Adrenal gland (tissue), 12 donors: ENCODE data around the gene NUDT17. TPM values are rescaled to one million over a fixed set of nuclear protein-coding genes. Genes with fewer than 3 reads are reported as not detected.
A peak's percentile ranks its signal among the peaks of the same experiment; 100 is the strongest.

Source experiments
- DNase-seq, 7 donors: peaks; one replicate each; pipeline ENCODE4 v3.0.0-alpha.2; 2019 to 2020
- H3K27ac ChIP-seq, 5 donors: fragments of 200-600 bp; sonication (generic) in 4 of 5; 1 replicate in 3 of 5; 2 replicates in 2 of 5; pipeline versions ENCODE4 v1.5.1 to v1.8.0; 2016 to 2020; ENCODE audit warnings: mild to moderate bottlenecking in 1 of 5
- H3K27me3 ChIP-seq: fragments of 200-600 bp; 2 replicates; pipeline ENCODE4 v1.8.0; 2021
- H3K36me3 ChIP-seq, 2 donors: fragments of 200-600 bp; replicated peaks in 1 of 2; 1 replicate in 1 of 2; 2 replicates in 1 of 2; pipeline versions ENCODE4 v1.5.1 to v1.8.0; 2018 to 2022
- H3K4me1 ChIP-seq, 2 donors: fragments of 200-600 bp; replicated peaks in 1 of 2; 1 replicate in 1 of 2; 2 replicates in 1 of 2; pipeline versions ENCODE4 v1.5.1 to v1.8.0; 2018 to 2021
- H3K4me3 ChIP-seq, 4 donors: fragments of 200-600 bp; sonication (generic) in 3 of 4; one replicate each; pipeline ENCODE4 v1.5.1; 2016 to 2018
- H3K9me3 ChIP-seq, 3 donors: fragments of 200-600 bp; sonication (generic) in 1 of 3; replicated peaks in 1 of 3; 1 replicate in 2 of 3; 2 replicates in 1 of 3; pipeline versions ENCODE4 v1.5.1 to v1.8.0; 2016 to 2021
- POLR2A ChIP-seq, 2 donors: fragments of 450-650 bp; IDR thresholded peaks; one replicate each; pipeline ENCODE4 v1.6.1; 2017; ENCODE audit warnings: antibody characterized with exemption in 2 of 2, mild to moderate bottlenecking in 2 of 2, moderate library complexity in 1 of 2
- WGBS, 4 donors: extraction: QIAGEN DNeasy Blood & Tissue Kit in 2 of 4; methylation state at CpG; one replicate each; pipeline versions ENCODE4 v1.1.5 to v1.1.7; 2013 to 2017; 5-methylcytosine and 5-hydroxymethylcytosine counted together
- intact Hi-C, 2 donors: fragments of 100-400 bp; cut with DNase I; formaldehyde crosslinking; loops; one replicate each; pipeline versions ENCODE4 v1.14.1 to v1.15.0; 2022 to 2023
- polyA plus RNA-seq, 3 donors: library from polyadenylated mRNA; stranded (reverse); fragments of 200-250 nt in 2 of 3; fragments of 350-450 nt in 1 of 3; fragmentation: Illumina TruSeq in 1 of 3; extraction: RNeasy Lipid Tissue Mini Kit (QIAGEN cat#74804) in 1 of 3; gene quantifications; one replicate each; pipeline ENCODE4 v1.2.3, GENCODE V29; 2013 to 2014
- total RNA-seq, 9 donors: library from RNA; depleted of rRNA in 4 of 9; stranded (reverse); fragments of >200 nt in 4 of 9; fragments of 120-200 nt in 1 of 9; fragmentation: NEBNext Ultra II Directional in 1 of 9; extraction: Animal tissue kit (Norgen Biotek cat#: 25700) in 1 of 9; gene quantifications; one replicate each; pipeline versions ENCODE4 v1.1.0 to v1.2.4, GENCODE V29; 2013 to 2023
- TF ChIP-seq, protein P1 (sequence below), 6 experiments: fragments of 450-650 bp in 4 of 6; fragments of 200-600 bp in 2 of 6; sonication (generic) in 1 of 6; IDR thresholded peaks; 1 replicate in 5 of 6; 2 replicates in 1 of 6; pipeline versions ENCODE4 v1.5.1 to v1.8.0; 2016 to 2021; ENCODE audit warnings: antibody characterized with exemption in 6 of 6, mild to moderate bottlenecking in 2 of 6, moderate library complexity in 1 of 6
- donor health status: healthy with polysubstance abuse.
- donor health status: Bipolar disorder and iron deficiency.
- donor health status: DM: yes; HTN: yes; CAD: no.
- donor health status: DM: no; HTN: no; CAD: no.
- donor health status: DM: no; HTN: no; CAD: no.
- donor health status: DM: yes; HTN: yes; CAD: no.

The NUDT17 gene
- total and polyA plus RNA-seq, 12 donors = 1.5 to 7.8 (median 3.3) TPM

DNA sequence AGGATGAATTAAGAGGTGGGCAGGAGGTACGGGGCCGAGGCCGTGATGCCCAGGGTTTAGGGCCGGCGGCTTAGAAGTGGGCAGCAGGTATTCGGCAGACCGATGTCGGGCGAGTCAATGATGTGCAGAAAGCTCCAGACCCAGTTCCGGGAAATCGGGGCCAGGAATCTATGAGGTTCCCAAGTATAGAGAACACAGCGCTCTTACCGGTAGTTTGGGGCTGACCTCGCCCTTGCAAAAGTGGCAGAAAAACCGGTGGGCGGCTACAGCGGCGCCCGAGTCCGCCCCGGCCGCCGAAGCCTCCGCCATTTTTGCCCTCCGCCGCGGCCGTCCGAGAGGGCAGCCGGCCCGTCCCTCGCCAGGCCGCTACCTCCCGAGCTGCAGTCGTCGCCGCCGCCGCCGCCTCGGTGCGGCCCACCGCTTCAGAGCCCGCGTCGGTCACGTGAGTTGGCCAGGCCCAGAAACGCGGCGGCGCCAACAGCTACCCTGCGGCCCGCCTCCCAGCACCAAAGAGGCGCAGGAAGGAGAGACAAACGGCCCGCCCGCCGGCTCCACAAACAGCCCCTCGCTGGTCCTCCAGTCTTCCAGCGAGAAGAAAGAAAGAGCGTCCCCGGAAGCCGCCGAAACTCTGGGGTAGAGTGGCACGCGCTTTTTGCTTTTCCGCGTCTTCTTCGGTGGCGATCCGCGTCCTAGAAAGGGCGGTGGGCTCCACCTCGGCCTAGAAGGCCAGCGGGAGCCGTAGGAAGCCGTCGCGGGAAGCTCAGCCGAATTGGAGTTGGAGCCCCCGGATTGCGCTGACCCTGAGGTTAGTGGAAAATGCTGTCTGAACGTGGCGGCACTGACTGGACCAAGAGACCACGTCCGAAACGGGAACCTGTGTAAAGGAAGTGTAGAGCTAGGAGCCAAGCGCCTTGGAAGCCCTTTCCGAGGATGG lies 21.6 kb upstream of the NUDT17 start, which contains the start of the genes POLR3C and RNF115:
Gene POLR3C, plus strand, starts transcription at position 636 of the 934 bp plus-strand sequence. CDS start 1,577 bp downstream, outside the sequence.
Gene RNF115, minus strand, starts transcription at position 531 of the 934 bp plus-strand sequence. Its CDS starts 222 bp downstream, at position 309.
- Histone ChIP-seq H3K9me3 (no peaks in the 10 kb centered on the region), H3K27ac (peak within 1 kb of the TSS; percentile 80 to 94 (median 86)), H3K4me1 (peaks cover 5 to 13% of the 10 kb centered on the region in 2 donors), H3K27me3 (no peaks in the 10 kb centered on the region), H3K4me3 (peak within 1 kb of the TSS; percentile 12 to 72 (median 48)), H3K36me3 (peaks cover 0 to 30% of the 10 kb centered on the region in 2 donors)
- TF ChIP-seq, protein P1, sequence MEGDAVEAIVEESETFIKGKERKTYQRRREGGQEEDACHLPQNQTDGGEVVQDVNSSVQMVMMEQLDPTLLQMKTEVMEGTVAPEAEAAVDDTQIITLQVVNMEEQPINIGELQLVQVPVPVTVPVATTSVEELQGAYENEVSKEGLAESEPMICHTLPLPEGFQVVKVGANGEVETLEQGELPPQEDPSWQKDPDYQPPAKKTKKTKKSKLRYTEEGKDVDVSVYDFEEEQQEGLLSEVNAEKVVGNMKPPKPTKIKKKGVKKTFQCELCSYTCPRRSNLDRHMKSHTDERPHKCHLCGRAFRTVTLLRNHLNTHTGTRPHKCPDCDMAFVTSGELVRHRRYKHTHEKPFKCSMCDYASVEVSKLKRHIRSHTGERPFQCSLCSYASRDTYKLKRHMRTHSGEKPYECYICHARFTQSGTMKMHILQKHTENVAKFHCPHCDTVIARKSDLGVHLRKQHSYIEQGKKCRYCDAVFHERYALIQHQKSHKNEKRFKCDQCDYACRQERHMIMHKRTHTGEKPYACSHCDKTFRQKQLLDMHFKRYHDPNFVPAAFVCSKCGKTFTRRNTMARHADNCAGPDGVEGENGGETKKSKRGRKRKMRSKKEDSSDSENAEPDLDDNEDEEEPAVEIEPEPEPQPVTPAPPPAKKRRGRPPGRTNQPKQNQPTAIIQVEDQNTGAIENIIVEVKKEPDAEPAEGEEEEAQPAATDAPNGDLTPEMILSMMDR (IDR thresholded peaks at IDR 0.05) = peak in 1 of 6 experiments; percentile 7
- TF ChIP-seq POLR2A (IDR thresholded peaks at IDR 0.05) = peak; percentile 81 to 93
- intact Hi-C loops = loop anchor here in 1 of 2 donors (10.0 kb wide), 1 partner anchor 89 kb away; no protein-coding TSS in a partner anchor
- 0 to 2% (median 1%) methylated on average over 30 to 89 of the region's 89 CpGs for WGBS, 4 donors
- DNase-seq = peak; percentile 87 to 95 (median 91)

DNA sequence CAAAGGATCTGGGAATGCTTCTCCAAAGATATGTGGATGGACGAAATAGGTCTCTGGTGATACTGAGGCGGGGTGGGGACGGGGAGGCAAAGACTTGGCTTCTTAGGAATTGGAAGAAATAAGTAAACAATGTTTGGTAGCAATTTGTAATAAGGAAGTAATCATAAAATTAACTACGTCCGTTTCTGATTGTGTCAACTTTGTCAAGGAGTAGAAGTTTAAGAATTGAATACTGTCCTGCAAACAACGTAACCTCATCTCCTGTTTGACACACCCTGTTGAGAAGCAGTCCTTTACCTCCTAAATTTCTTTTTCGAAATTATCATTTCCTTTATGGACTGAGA lies 21.0 kb upstream of the NUDT17 start:
- intact Hi-C loops = loop anchor here in 1 of 2 donors (10.0 kb wide), 1 partner anchor 90 kb away; no protein-coding TSS in a partner anchor
- H3K27ac ChIP-seq = peak overlapping the region; percentile 80 to 94 (median 86)
- H3K4me3 ChIP-seq = peak overlapping the region; percentile 12 to 72 (median 48)
- H3K36me3 ChIP-seq = peaks cover 0 to 36% of the 10 kb centered on the region in 2 donors
- H3K4me1 ChIP-seq = peaks cover 5 to 13% of the 10 kb centered on the region in 2 donors
- H3K9me3 ChIP-seq = no peaks in the 10 kb centered on the region
- no peaks in the 10 kb centered on the region for H3K27me3 ChIP-seq
- no peak for DNase-seq
- TF ChIP-seq, protein P1 (IDR thresholded peaks at IDR 0.05) = no peak
- no peak for TF ChIP-seq POLR2A (IDR thresholded peaks at IDR 0.05)
- 0 to 1% (median 1%) methylated on average over 7 of the region's 7 CpGs for WGBS, 4 donors

DNA sequence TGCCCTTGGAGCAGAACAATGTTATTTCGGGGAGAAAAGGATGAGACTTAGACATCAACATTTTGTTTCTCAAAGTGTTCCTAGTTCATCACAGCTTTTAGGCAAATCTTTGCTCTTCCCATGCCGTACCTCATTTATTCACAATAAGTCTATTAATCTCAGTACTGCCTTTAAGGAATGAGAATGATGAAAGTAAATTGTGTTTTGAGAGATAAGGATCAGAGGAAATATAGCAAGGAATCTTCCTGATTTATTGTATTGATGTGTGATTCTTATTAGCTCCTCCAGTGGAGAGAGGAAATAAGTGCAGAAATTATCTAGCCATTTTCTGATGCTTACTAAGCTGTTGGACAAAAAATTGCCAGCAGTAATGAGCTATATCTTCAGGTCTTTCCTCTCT lies 19.4 kb upstream of the NUDT17 start:
- TF ChIP-seq, protein P1 (IDR thresholded peaks at IDR 0.05) = no peak
- TF ChIP-seq POLR2A (IDR thresholded peaks at IDR 0.05) = no peak
- Histone ChIP-seq H3K36me3 (peaks cover 0 to 52% of the 10 kb centered on the region in 2 donors), H3K27me3 (no peaks in the 10 kb centered on the region), H3K9me3 (no peaks in the 10 kb centered on the region), H3K4me3 (no peak overlapping the region), H3K27ac (no peak overlapping the region), H3K4me1 (peaks cover 5 to 13% of the 10 kb centered on the region in 2 donors)
- 88 to 94% (median 88%) methylated on average over 2 of the region's 2 CpGs for WGBS, 4 donors
- no peak for DNase-seq
- intact Hi-C loops = loop anchor here in 1 of 2 donors (10.0 kb wide), 1 partner anchor 91 kb away; no protein-coding TSS in a partner anchor

DNA sequence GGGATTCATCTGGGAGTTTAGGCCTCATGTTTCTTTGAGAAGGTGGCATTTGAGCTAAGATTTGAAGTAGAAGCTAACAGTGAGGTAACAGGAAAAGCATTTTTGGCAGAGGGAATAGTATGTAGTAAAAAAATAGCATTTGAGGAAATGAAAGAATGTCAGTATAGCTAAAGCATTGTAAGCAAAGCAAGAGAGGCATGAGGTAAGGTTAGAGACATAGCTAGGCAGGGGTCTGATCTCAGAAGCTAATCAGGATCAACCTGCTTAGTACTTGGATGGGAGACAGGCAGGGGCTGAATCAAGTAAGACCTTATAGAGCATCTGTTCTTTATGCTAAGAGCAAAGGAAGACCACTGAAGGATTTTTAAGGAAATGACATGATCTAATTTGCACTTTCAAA lies 17.5 kb upstream of the NUDT17 start:
- H3K27ac ChIP-seq = no peak overlapping the region
- H3K36me3 ChIP-seq = peaks cover 0 to 71% of the 10 kb centered on the region in 2 donors
- intact Hi-C loops = loop anchor here in 1 of 2 donors (10.0 kb wide), 1 partner anchor 93 kb away; no protein-coding TSS in a partner anchor
- peaks cover 5 to 13% of the 10 kb centered on the region in 2 donors for H3K4me1 ChIP-seq
- TF ChIP-seq POLR2A (IDR thresholded peaks at IDR 0.05) = no peak
- TF ChIP-seq, protein P1 (IDR thresholded peaks at IDR 0.05) = no peak
- H3K9me3 ChIP-seq = no peaks in the 10 kb centered on the region
- no peak overlapping the region for H3K4me3 ChIP-seq
- no peak for DNase-seq
- no peaks in the 10 kb centered on the region for H3K27me3 ChIP-seq
